Vagina (tissue), 2 donors: ENCODE results near the gene KCNF1.

Experiments used
- POLR2A ChIP-seq, 2 donors: fragments of 450-650 bp; IDR thresholded peaks; one replicate each; pipeline ENCODE4 v1.6.1; 2017; ENCODE audit warnings: antibody characterized with exemption in 2 of 2, mild to moderate bottlenecking in 2 of 2, moderate library complexity in 2 of 2
- POLR2AphosphoS5 ChIP-seq, 2 donors: sonication (generic); formaldehyde crosslinking; IDR thresholded peaks; one replicate each; pipeline ENCODE4 v1.9.0; 2017; ENCODE audit warnings: antibody characterized with exemption in 2 of 2, mild to moderate bottlenecking in 2 of 2, low read depth in 1 of 2; ENCODE audit not compliant: insufficient read depth in 1 of 2
- TF ChIP-seq, protein P1 (sequence below), 3 experiments: fragments of 450-650 bp in 2 of 3; fragments of 200-600 bp in 1 of 3; sonication (generic) in 1 of 3; IDR thresholded peaks; one replicate each; pipeline ENCODE4 v1.5.1; 2017 to 2019; ENCODE audit warnings: antibody characterized with exemption in 3 of 3, mild to moderate bottlenecking in 2 of 3, moderate library complexity in 2 of 3

DNA sequence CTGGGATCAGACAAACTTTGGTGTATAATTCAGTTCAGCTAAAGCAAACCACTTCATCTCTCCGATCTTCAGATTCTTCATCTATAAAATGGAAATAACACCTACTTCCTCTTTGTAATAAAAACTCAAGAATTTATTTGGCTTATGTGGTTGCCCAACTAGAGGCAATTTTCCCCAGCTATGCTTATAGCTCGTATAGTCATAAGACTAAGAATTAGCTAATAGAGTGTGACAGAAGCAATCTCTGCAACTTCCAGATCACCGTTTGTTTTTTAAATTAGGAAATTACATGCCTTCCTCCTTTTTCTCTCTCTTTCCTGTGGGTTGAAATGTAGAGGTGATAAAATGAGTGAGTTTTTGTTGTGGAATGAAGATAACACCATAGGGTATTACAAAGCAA lies 35.3 kb upstream of the KCNF1 start:
- TF ChIP-seq, protein P1, sequence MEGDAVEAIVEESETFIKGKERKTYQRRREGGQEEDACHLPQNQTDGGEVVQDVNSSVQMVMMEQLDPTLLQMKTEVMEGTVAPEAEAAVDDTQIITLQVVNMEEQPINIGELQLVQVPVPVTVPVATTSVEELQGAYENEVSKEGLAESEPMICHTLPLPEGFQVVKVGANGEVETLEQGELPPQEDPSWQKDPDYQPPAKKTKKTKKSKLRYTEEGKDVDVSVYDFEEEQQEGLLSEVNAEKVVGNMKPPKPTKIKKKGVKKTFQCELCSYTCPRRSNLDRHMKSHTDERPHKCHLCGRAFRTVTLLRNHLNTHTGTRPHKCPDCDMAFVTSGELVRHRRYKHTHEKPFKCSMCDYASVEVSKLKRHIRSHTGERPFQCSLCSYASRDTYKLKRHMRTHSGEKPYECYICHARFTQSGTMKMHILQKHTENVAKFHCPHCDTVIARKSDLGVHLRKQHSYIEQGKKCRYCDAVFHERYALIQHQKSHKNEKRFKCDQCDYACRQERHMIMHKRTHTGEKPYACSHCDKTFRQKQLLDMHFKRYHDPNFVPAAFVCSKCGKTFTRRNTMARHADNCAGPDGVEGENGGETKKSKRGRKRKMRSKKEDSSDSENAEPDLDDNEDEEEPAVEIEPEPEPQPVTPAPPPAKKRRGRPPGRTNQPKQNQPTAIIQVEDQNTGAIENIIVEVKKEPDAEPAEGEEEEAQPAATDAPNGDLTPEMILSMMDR (IDR thresholded peaks at IDR 0.05) = no peak
- TF ChIP-seq POLR2AphosphoS5 (IDR thresholded peaks at IDR 0.05; ENCODE audit: insufficient read depth in 1 of 2, low read depth in 1 of 2) = no peak
- no peak for TF ChIP-seq POLR2A (IDR thresholded peaks at IDR 0.05)
